Endodermal cell (in vitro differentiated cells): ENCODE measurements around the gene CDH15. TPM values are rescaled to one million over a fixed set of nuclear protein-coding genes. Genes with fewer than 3 reads are reported as not detected.

Experiments
- DNase-seq: peaks from one replicate; pipeline ENCODE4 v3.0.0-alpha.2; 2017
- H3K27ac ChIP-seq: 2 replicates; pipeline ENCODE4 v1.5.1; 2013; ENCODE audit warnings: mild to moderate bottlenecking, low read depth, low read length, moderate library complexity
- H3K27me3 ChIP-seq: 2 replicates; pipeline ENCODE4 v1.6.1; 2013; ENCODE audit warnings: mild to moderate bottlenecking, low read length, moderate library complexity; ENCODE audit not compliant: insufficient read depth, control insufficient read depth, poor library complexity, severe bottlenecking
- H3K36me3 ChIP-seq: 2 replicates; pipeline ENCODE4 v1.7.0; 2013; ENCODE audit warnings: mild to moderate bottlenecking, low read length, moderate library complexity; ENCODE audit not compliant: control insufficient read depth, insufficient read depth
- H3K4me1 ChIP-seq: one replicate; pipeline ENCODE4 v1.7.0; 2013; ENCODE audit warnings: low read length; ENCODE audit not compliant: control insufficient read depth, insufficient read depth
- H3K4me3 ChIP-seq: 2 replicates; pipeline ENCODE4 v1.5.1; 2013; ENCODE audit warnings: mild to moderate bottlenecking, low read length, moderate library complexity
- H3K9ac ChIP-seq: 2 replicates; pipeline ENCODE4 v1.6.1; 2013; ENCODE audit warnings: mild to moderate bottlenecking, low read length, moderate library complexity; ENCODE audit not compliant: poor library complexity, severe bottlenecking; ENCODE audit errors: extremely low read depth
- H3K9me3 ChIP-seq: 2 replicates; pipeline ENCODE4 v1.6.1; 2013; ENCODE audit warnings: mild to moderate bottlenecking, low read length, moderate library complexity; ENCODE audit not compliant: control insufficient read depth
- H3K27ac Mint-ChIP-seq: 2 replicates; pipeline ENCODE4 v1.8.0; 2020; ENCODE audit warnings: mixed read lengths
- H3K27me3 Mint-ChIP-seq: 2 replicates; pipeline ENCODE4 v1.8.0; 2021; ENCODE audit warnings: mild to moderate bottlenecking, mixed read lengths; ENCODE audit not compliant: insufficient read depth
- H3K36me3 Mint-ChIP-seq: 2 replicates; pipeline ENCODE4 v1.8.0; 2020; ENCODE audit warnings: low read depth, mixed read lengths
- H3K4me1 Mint-ChIP-seq: 2 replicates; pipeline ENCODE4 v1.8.0; 2020; ENCODE audit warnings: mixed read lengths
- H3K4me3 Mint-ChIP-seq: 2 replicates; pipeline ENCODE4 v1.8.0; 2020; ENCODE audit warnings: mild to moderate bottlenecking, moderate library complexity, mixed read lengths
- H3K9me3 Mint-ChIP-seq: 2 replicates; pipeline ENCODE4 v1.8.0; 2020; ENCODE audit warnings: mild to moderate bottlenecking, mixed read lengths
- CTCF ChIP-seq: fragments of 200-600 bp; sonication (generic); conservative IDR thresholded peaks from 2 replicates; pipeline ENCODE4 v1.5.0; 2021; ENCODE audit warnings: antibody characterized with exemption, mild to moderate bottlenecking
- WGBS, 2 experiments: methylation state at CpG; one replicate each; pipeline versions ENCODE4 v1.1.5 to v1.1.7; 2013; ENCODE audit warnings: missing lambda C conversion rate in 2 of 2, mixed read lengths in 1 of 2; ENCODE audit not compliant: insufficient coverage in 1 of 2, insufficient read length in 1 of 2; 5-methylcytosine and 5-hydroxymethylcytosine counted together
- total RNA-seq, 2 donors: library from RNA; stranded (reverse); fragmentation: NEBNext Ultra II Directional in 1 of 2; extraction: Animal tissue kit (Norgen Biotek cat#: 25700) in 1 of 2; gene quantifications; 2 replicates in 1 of 2; 3 replicates in 1 of 2; pipeline ENCODE4 v1.2.1, GENCODE V29; 2021

The CDH15 gene
- total RNA-seq, 2 donors from 2014 or later: 0.11 to 0.15 TPM

- Mint-ChIP-seq H3K9me3 (no peaks in the 10 kb centered on the region), H3K4me1 (no peaks in the 10 kb centered on the region), H3K36me3 (no peaks in the 10 kb centered on the region), H3K4me3 (no peak overlapping the region), H3K27me3 (peaks cover 5% of the 10 kb centered on the region), H3K27ac (no peak overlapping the region)
- H3K36me3 ChIP-seq: no peaks in the 10 kb centered on the region
- H3K9ac ChIP-seq: no peak overlapping the region
- H3K4me1 ChIP-seq: no peaks in the 10 kb centered on the region
- H3K9me3 ChIP-seq: no peaks in the 10 kb centered on the region
- WGBS, 2 experiments: 91 to 95% methylated on average over 9 to 20 of the region's 20 CpGs
- H3K27ac ChIP-seq: no peak overlapping the region
- DNase-seq: no peak
- no peak overlapping the region for H3K4me3 ChIP-seq
- H3K27me3 ChIP-seq: no peaks in the 10 kb centered on the region
- no peak for TF ChIP-seq CTCF
These were observed 11.6 kb upstream of the CDH15 start for GRCh38 chr16:89159850-89160354.

- no peak overlapping the region for H3K9ac ChIP-seq
- no peak overlapping the region for H3K27ac ChIP-seq
- no peak overlapping the region for H3K4me3 Mint-ChIP-seq
- H3K27ac Mint-ChIP-seq: no peak overlapping the region
- no peaks in the 10 kb centered on the region for H3K9me3 Mint-ChIP-seq
- peaks cover 2% of the 10 kb centered on the region for H3K27me3 Mint-ChIP-seq
- no peaks in the 10 kb centered on the region for H3K36me3 ChIP-seq
- no peak overlapping the region for H3K4me3 ChIP-seq
- no peak for TF ChIP-seq CTCF
- H3K27me3 ChIP-seq: no peaks in the 10 kb centered on the region
- H3K4me1 Mint-ChIP-seq: no peaks in the 10 kb centered on the region
- no peak for DNase-seq
- H3K4me1 ChIP-seq: no peaks in the 10 kb centered on the region
- WGBS, 2 experiments: 91 to 94% methylated on average over 12 to 29 of the region's 29 CpGs
- no peaks in the 10 kb centered on the region for H3K9me3 ChIP-seq
- H3K36me3 Mint-ChIP-seq: no peaks in the 10 kb centered on the region
These were observed 10.4 kb upstream of the CDH15 start for GRCh38 chr16:89160977-89161701.

GRCh38 chr16:89161763-89162713 is 9.5 kb upstream of the CDH15 start:
- H3K27ac Mint-ChIP-seq: no peak overlapping the region
- no peak for TF ChIP-seq CTCF

More at GRCh38 chr16:89161763-89162713, 9.5 kb upstream of the CDH15 start:
- H3K27ac ChIP-seq: no peak overlapping the region
- H3K4me3 ChIP-seq: no peak overlapping the region
- no peaks in the 10 kb centered on the region for H3K4me1 ChIP-seq
- DNase-seq: no peak
- Mint-ChIP-seq H3K4me3 (no peak overlapping the region), H3K36me3 (no peaks in the 10 kb centered on the region), H3K9me3 (no peaks in the 10 kb centered on the region), H3K27me3 (no peaks in the 10 kb centered on the region), H3K4me1 (no peaks in the 10 kb centered on the region)
- H3K27me3 ChIP-seq: no peaks in the 10 kb centered on the region
- no peak overlapping the region for H3K9ac ChIP-seq
- no peaks in the 10 kb centered on the region for H3K9me3 ChIP-seq
- H3K36me3 ChIP-seq: no peaks in the 10 kb centered on the region
- 93 to 94% methylated on average over 31 to 40 of the region's 40 CpGs for whole genome bisulfite sequencing, 2 experiments
